B cell (primary cell): Measurements from ENCODE around the gene APRT. TPM values are rescaled to one million over a fixed set of nuclear protein-coding genes. Genes with fewer than 3 reads are reported as not detected.

Source experiments
- ATAC-seq: fragments of 200-7000 bp; cut with Tn5 transposase; one replicate; pipeline ENCODE4 v1.10.0; 2021; ENCODE audit warnings: low read depth, mild to moderate bottlenecking, moderate number of reproducible peaks, moderate library complexity
- CTCF ChIA-PET: fragments of 350-600 bp; sonication (Branson Sonifier 250); formaldehyde crosslinking; loops from one replicate; lab custom pipeline; 2021; ENCODE audit warnings: antibody characterized with exemption, inconsistent platforms; lab: Charles Lee
- POLR2A ChIA-PET: fragments of 350-600 bp; sonication (Branson Sonifier 250); formaldehyde crosslinking; loops from one replicate; lab custom pipeline; 2021; ENCODE audit warnings: antibody characterized with exemption; lab: Charles Lee
- DNase-seq: peaks from one replicate; pipeline ENCODE4 v3.0.0; 2013
- H2AFZ ChIP-seq: 2 replicates; pipeline ENCODE4 v1.6.1; 2012; ENCODE audit warnings: mild to moderate bottlenecking, low read depth, low read length; ENCODE audit not compliant: insufficient read depth, poor library complexity, severe bottlenecking
- H3K27ac ChIP-seq, 2 donors: 1 replicate in 1 of 2; 2 replicates in 1 of 2; pipeline ENCODE4 v1.5.1; 2012 to 2013; ENCODE audit warnings: low read length in 2 of 2, mild to moderate bottlenecking in 2 of 2, moderate library complexity in 1 of 2
- H3K27me3 ChIP-seq, 4 experiments: fragments of 200-600 bp in 1 of 4; sonication (generic) in 1 of 4; replicated peaks in 1 of 4; 1 replicate in 2 of 4; 2 replicates in 2 of 4; pipeline versions ENCODE4 v1.6.1 to v1.7.0; 2013 to 2016; ENCODE audit warnings: low read length in 3 of 4, mild to moderate bottlenecking in 2 of 4, mixed read lengths in 1 of 4, moderate library complexity in 1 of 4; ENCODE audit not compliant: insufficient read depth in 4 of 4, control insufficient read depth in 3 of 4; ENCODE audit errors: control extremely low read depth in 1 of 4
- H3K36me3 ChIP-seq, 2 experiments: replicated peaks in 1 of 2; 1 replicate in 1 of 2; 2 replicates in 1 of 2; pipeline versions ENCODE4 v1.6.1 to v1.7.1; 2013; ENCODE audit warnings: low read length in 1 of 2; ENCODE audit not compliant: insufficient read depth in 2 of 2, control insufficient read depth in 1 of 2; ENCODE audit errors: control extremely low read depth in 1 of 2, extremely low read depth in 1 of 2
- H3K4me1 ChIP-seq, 2 donors: fragments of 200-600 bp in 1 of 2; sonication (generic) in 1 of 2; 1 replicate in 1 of 2; 2 replicates in 1 of 2; pipeline versions ENCODE4 v1.5.1 to v1.6.1; 2013 to 2017; ENCODE audit warnings: low read length in 2 of 2; ENCODE audit not compliant: control insufficient read depth in 2 of 2, insufficient read depth in 2 of 2
- H3K4me2 ChIP-seq: replicated peaks from 2 replicates; pipeline ENCODE3; 2012; ENCODE audit warnings: mild to moderate bottlenecking, low read depth, low read length; ENCODE audit not compliant: poor library complexity, severe bottlenecking
- H3K4me3 ChIP-seq, 5 experiments: fragments of 200-600 bp in 1 of 5; sonication (generic) in 1 of 5; 1 replicate in 3 of 5; 2 replicates in 2 of 5; pipeline versions ENCODE4 v1.5.1 to v1.7.0; 2011 to 2016; ENCODE audit warnings: low read length in 4 of 5, mild to moderate bottlenecking in 4 of 5, low read depth in 2 of 5, control low read depth in 1 of 5, moderate library complexity in 1 of 5; ENCODE audit not compliant: insufficient read depth in 1 of 5; ENCODE audit errors: control extremely low read depth in 1 of 5, extremely low read depth in 1 of 5
- H3K79me2 ChIP-seq: fragments of 200-600 bp; sonication (generic); one replicate; pipeline ENCODE4 v1.6.0; 2016; ENCODE audit warnings: low read length; ENCODE audit not compliant: control insufficient read depth, insufficient read depth
- H3K9ac ChIP-seq: fragments of 200-600 bp; sonication (generic); 2 replicates; pipeline ENCODE4 v1.6.1; 2017; ENCODE audit warnings: mild to moderate bottlenecking, low read length, moderate library complexity
- H3K9me3 ChIP-seq, 3 donors: one replicate each; pipeline versions ENCODE4 v1.6.1 to v1.7.1; 2013; ENCODE audit warnings: low read length in 2 of 3; ENCODE audit not compliant: control insufficient read depth in 2 of 3, insufficient read depth in 1 of 3; ENCODE audit errors: control extremely low read depth in 1 of 3
- H4K20me1 ChIP-seq: 2 replicates; pipeline ENCODE4 v1.6.0; 2012; ENCODE audit warnings: mild to moderate bottlenecking, low read length; ENCODE audit not compliant: insufficient read depth, control insufficient read depth, poor library complexity, severe bottlenecking
- H3K27ac Mint-ChIP-seq: one replicate; pipeline ENCODE4 v1.8.0; 2021; ENCODE audit warnings: mixed read lengths
- H3K27me3 Mint-ChIP-seq: one replicate; pipeline ENCODE4 v1.8.0; 2021; ENCODE audit warnings: mixed read lengths
- H3K4me1 Mint-ChIP-seq: one replicate; pipeline ENCODE4 v1.8.0; 2021; ENCODE audit warnings: mixed read lengths
- H3K4me3 Mint-ChIP-seq: one replicate; pipeline ENCODE4 v1.8.0; 2021; ENCODE audit warnings: mixed read lengths
- H3K9me3 Mint-ChIP-seq: one replicate; pipeline ENCODE4 v1.8.0; 2022; ENCODE audit warnings: mixed read lengths; ENCODE audit not compliant: insufficient read depth
- CTCF ChIP-seq: fragments of 200-600 bp; IDR thresholded peaks from one replicate; pipeline ENCODE4 v1.8.0; 2022; ENCODE audit warnings: antibody characterized with exemption, mild to moderate bottlenecking
- EZH2 ChIP-seq: IDR thresholded peaks from 2 replicates; pipeline ENCODE4 v1.6.1; 2012; ENCODE audit warnings: borderline replicate concordance, low read depth, mild to moderate bottlenecking, moderate library complexity, low read length; ENCODE audit not compliant: insufficient read depth, poor library complexity, severe bottlenecking
- WGBS: methylation state at CpG from one replicate; pipeline ENCODE4 v1.1.5; 2013; ENCODE audit warnings: missing lambda C conversion rate; ENCODE audit not compliant: insufficient coverage; 5-methylcytosine and 5-hydroxymethylcytosine counted together
- intact Hi-C: fragments of 100-400 bp; cut with micrococcal nuclease; formaldehyde crosslinking; loops from one replicate; pipeline ENCODE4 v1.10.0; 2022
- polyA plus RNA-seq: library from polyadenylated mRNA; depleted of rRNA; stranded (reverse); fragments of >200 nt; gene quantifications from 2 replicates; pipeline ENCODE4 v1.2.3, GENCODE V29; 2012
- total RNA-seq, 2 donors: library from RNA; stranded (reverse); fragments of 120-200 nt in 1 of 2; gene quantifications; 1 replicate in 1 of 2; 2 replicates in 1 of 2; pipeline versions ENCODE4 v1.2.3 to v1.2.4, GENCODE V29; 2013 to 2022

Gene APRT
- total and polyA plus RNA-seq, 2 donors (not counting 1 experiment from before 2014, with no cell fraction given): 124 to 161 TPM

- peak overlapping the region; percentile 11 for H2AFZ ChIP-seq
- H3K9ac ChIP-seq: peak overlapping the region; percentile 28
- Mint-ChIP-seq H3K4me1 (peaks cover 53% of the 10 kb centered on the region), H3K27me3 (no peaks in the 10 kb centered on the region), H3K4me3 (peak overlapping the region; percentile 65), H3K27ac (peak overlapping the region; percentile 84), H3K9me3 (no peaks in the 10 kb centered on the region)
- no peaks in the 10 kb centered on the region for H3K27me3 ChIP-seq
- H3K36me3 ChIP-seq: no peaks in the 10 kb centered on the region
- CTCF ChIA-PET: interaction anchor here (3.7 to 8.4 kb wide), 2 partner anchors 11 to 33 kb away, joined by 14 to 68 read pairs; partner anchors contain the start of gene PIEZO1
- intact Hi-C loops: loop anchor here (2.0 kb wide), 1 partner anchor 26 kb away; no protein-coding TSS in a partner anchor
- POLR2A ChIA-PET: interaction anchor here (0.6 to 1.5 kb wide), 4 partner anchors 10 to 25 kb away, joined by 3 to 7 read pairs (median 4); partner anchors contain the start of gene PIEZO1
- peak; percentile 42 for ATAC-seq
- TF ChIP-seq EZH2 (no peak), CTCF (no peak)
- H3K4me2 ChIP-seq: peak overlapping the region; percentile 74
- H3K9me3 ChIP-seq: no peaks in the 10 kb centered on the region
- peaks cover 52 to 69% of the 10 kb centered on the region in 2 donors for H3K4me1 ChIP-seq
- peak overlapping the region; percentile 24 to 43 for H3K27ac ChIP-seq
- peaks cover 97% of the 10 kb centered on the region for H4K20me1 ChIP-seq
- H3K4me3 ChIP-seq: peak overlapping the region in 2 of 5 experiments; percentile 4 to 11
- peaks cover 98% of the 10 kb centered on the region for H3K79me2 ChIP-seq
- WGBS: 32% methylated on average over 41 of the region's 41 CpGs
- DNase-seq: peak; percentile 70
Observed at GRCh38 chr16:88770461-88771293, 41.1 kb downstream of the APRT start.
